Lower leg skin (tissue), 3 donors: ENCODE results near the gene ANKHD1.

ENCODE experiments used
- CTCF ChIP-seq, 3 donors: fragments of 450-650 bp; IDR thresholded peaks; one replicate each; pipeline ENCODE4 v1.5.1; 2016; ENCODE audit warnings: antibody characterized with exemption in 3 of 3, mild to moderate bottlenecking in 3 of 3, moderate library complexity in 2 of 3
- POLR2A ChIP-seq, 2 donors: fragments of 450-650 bp; IDR thresholded peaks; one replicate each; pipeline ENCODE4 v1.6.1; 2016 to 2017; ENCODE audit warnings: antibody characterized with exemption in 2 of 2, mild to moderate bottlenecking in 1 of 2, moderate library complexity in 1 of 2

- TF ChIP-seq POLR2A (IDR thresholded peaks at IDR 0.05) (no peak), CTCF (IDR thresholded peaks at IDR 0.05) (no peak)
These were observed 87.3 kb downstream of the ANKHD1 start for GRCh38 chr5:140488914-140489313.
